H9 (cell line): ENCODE results near the gene ZNF3. TPM values are rescaled to one million over a fixed set of nuclear protein-coding genes. Genes with fewer than 3 reads are reported as not detected.

Source experiments
- DNase-seq: peaks from one replicate; pipeline ENCODE4 v3.0.0-alpha.2; 2017
- H2AFZ ChIP-seq: one replicate; pipeline ENCODE4 v1.6.1; 2013; ENCODE audit warnings: mild to moderate bottlenecking, low read length, control low read depth, moderate library complexity
- H2AK5ac ChIP-seq: 2 replicates; pipeline ENCODE4 v1.6.1; 2013; ENCODE audit warnings: low read length, control low read depth, mixed read lengths; ENCODE audit not compliant: insufficient read length
- H2BK120ac ChIP-seq: one replicate; pipeline ENCODE4 v1.6.1; 2013; ENCODE audit warnings: low read depth, mild to moderate bottlenecking, low read length, control low read depth, inconsistent platforms; ENCODE audit not compliant: poor library complexity, severe bottlenecking
- H2BK12ac ChIP-seq: 2 replicates; pipeline ENCODE4 v1.6.1; 2013; ENCODE audit warnings: low read length, control low read depth, mixed read lengths, low read depth; ENCODE audit not compliant: insufficient read length
- H2BK15ac ChIP-seq: 2 replicates; pipeline ENCODE4 v1.6.1; 2013; ENCODE audit warnings: low read depth, low read length, control low read depth
- H2BK20ac ChIP-seq: one replicate; pipeline ENCODE4 v1.6.1; 2013; ENCODE audit warnings: low read depth, mild to moderate bottlenecking, low read length, control low read depth, inconsistent platforms; ENCODE audit not compliant: poor library complexity, severe bottlenecking
- H2BK5ac ChIP-seq: 2 replicates; pipeline ENCODE4 v1.6.1; 2013; ENCODE audit warnings: low read length, control low read depth, mixed read lengths; ENCODE audit not compliant: insufficient read length
- H3K14ac ChIP-seq: 2 replicates; pipeline ENCODE4 v1.6.1; 2013; ENCODE audit warnings: low read length, control low read depth; ENCODE audit not compliant: insufficient read depth
- H3K18ac ChIP-seq: 2 replicates; pipeline ENCODE4 v1.6.1; 2013; ENCODE audit warnings: low read depth, mild to moderate bottlenecking, mixed read lengths, low read length, control low read depth; ENCODE audit not compliant: insufficient read length
- H3K23ac ChIP-seq: 2 replicates; pipeline ENCODE4 v1.6.1; 2013; ENCODE audit warnings: low read length, control low read depth, mixed read lengths, low read depth; ENCODE audit not compliant: insufficient read length
- H3K23me2 ChIP-seq: 2 replicates; pipeline ENCODE4 v1.6.1; 2013; ENCODE audit warnings: low read depth, mild to moderate bottlenecking, mixed read lengths, low read length, control low read depth; ENCODE audit not compliant: insufficient read length, poor library complexity, severe bottlenecking
- H3K27ac ChIP-seq: 2 replicates; pipeline ENCODE4 v1.5.1; 2013; ENCODE audit warnings: low read length, control low read depth, mixed read lengths, low read depth; ENCODE audit not compliant: insufficient read length
- H3K27me3 ChIP-seq: 2 replicates; pipeline ENCODE4 v1.6.1; 2013; ENCODE audit warnings: low read length, control low read depth, inconsistent platforms; ENCODE audit not compliant: insufficient read depth
- H3K4ac ChIP-seq: 2 replicates; pipeline ENCODE4 v1.6.1; 2013; ENCODE audit warnings: low read depth, mild to moderate bottlenecking, control low read depth, inconsistent platforms, low read length, moderate library complexity
- H3K4me1 ChIP-seq: 2 replicates; pipeline ENCODE4 v1.6.1; 2013; ENCODE audit warnings: low read length, control low read depth, inconsistent platforms; ENCODE audit not compliant: insufficient read depth
- H3K4me2 ChIP-seq: 2 replicates; pipeline ENCODE4 v1.6.1; 2013; ENCODE audit warnings: low read length, control low read depth, mixed read lengths; ENCODE audit not compliant: insufficient read length, insufficient read depth
- H3K56ac ChIP-seq: 2 replicates; pipeline ENCODE4 v1.6.1; 2013; ENCODE audit warnings: low read depth, mild to moderate bottlenecking, mixed read lengths, low read length, control low read depth; ENCODE audit not compliant: insufficient read length
- H3K79me1 ChIP-seq: 2 replicates; pipeline ENCODE4 v1.6.1; 2013; ENCODE audit warnings: low read depth, mild to moderate bottlenecking, moderate library complexity, low read length, control low read depth, inconsistent platforms; ENCODE audit not compliant: insufficient read depth, poor library complexity, severe bottlenecking
- H3K79me2 ChIP-seq: 2 replicates; pipeline ENCODE4 v1.6.1; 2013; ENCODE audit warnings: low read length, control low read depth, inconsistent platforms; ENCODE audit not compliant: insufficient read depth
- H3K9ac ChIP-seq: 2 replicates; pipeline ENCODE4 v1.6.1; 2013; ENCODE audit warnings: low read length, control low read depth, mixed read lengths; ENCODE audit not compliant: insufficient read length; ENCODE audit errors: extremely low read depth
- H3K9me3 ChIP-seq: one replicate; pipeline ENCODE4 v1.6.1; 2013; ENCODE audit warnings: low read depth, low read length, inconsistent platforms; ENCODE audit not compliant: control insufficient read depth
- H3T11ph ChIP-seq: one replicate; pipeline ENCODE4 v1.6.1; 2013; ENCODE audit warnings: mild to moderate bottlenecking, low read length, control low read depth, inconsistent platforms
- H4K20me1 ChIP-seq: one replicate; pipeline ENCODE4 v1.6.1; 2013; ENCODE audit not compliant: control insufficient read depth, insufficient read length, insufficient read depth
- H4K5ac ChIP-seq: 2 replicates; pipeline ENCODE4 v1.6.1; 2013; ENCODE audit warnings: low read depth, mild to moderate bottlenecking, mixed read lengths, low read length, control low read depth; ENCODE audit not compliant: insufficient read length
- H4K8ac ChIP-seq: replicated peaks from 2 replicates; pipeline ENCODE4 v1.6.1; 2013; ENCODE audit warnings: low read length, control low read depth, mixed read lengths, low read depth; ENCODE audit not compliant: insufficient read length
- H4K91ac ChIP-seq: 2 replicates; pipeline ENCODE4 v1.6.1; 2013; ENCODE audit warnings: low read depth, mild to moderate bottlenecking, moderate library complexity, mixed read lengths, low read length, control low read depth; ENCODE audit not compliant: insufficient read length
- H3K27ac Mint-ChIP-seq, 3 experiments: 2 replicates in 2 of 3; 3 replicates in 1 of 3; pipeline ENCODE4 v1.8.0; 2020 to 2021; ENCODE audit warnings: mixed read lengths in 3 of 3, mild to moderate bottlenecking in 1 of 3, moderate library complexity in 1 of 3
- H3K27me3 Mint-ChIP-seq: 2 replicates; pipeline ENCODE4 v1.8.0; 2021; ENCODE audit warnings: low read depth, mild to moderate bottlenecking, moderate library complexity, mixed read lengths
- H3K36me3 Mint-ChIP-seq, 3 experiments: 2 replicates in 2 of 3; 3 replicates in 1 of 3; pipeline ENCODE4 v1.8.0; 2020 to 2021; ENCODE audit warnings: low read depth in 3 of 3, mixed read lengths in 3 of 3; ENCODE audit not compliant: insufficient read depth in 1 of 3
- H3K4me1 Mint-ChIP-seq, 2 experiments: 2 replicates each; pipeline ENCODE4 v1.8.0; 2020; ENCODE audit warnings: mixed read lengths in 2 of 2
- H3K4me3 Mint-ChIP-seq, 2 experiments: 2 replicates in 1 of 2; 3 replicates in 1 of 2; pipeline ENCODE4 v1.8.0; 2020 to 2021; ENCODE audit warnings: mild to moderate bottlenecking in 2 of 2, mixed read lengths in 2 of 2, moderate library complexity in 1 of 2
- H3K9me3 Mint-ChIP-seq, 2 experiments: 2 replicates in 1 of 2; 3 replicates in 1 of 2; pipeline ENCODE4 v1.8.0; 2020; ENCODE audit warnings: mild to moderate bottlenecking in 2 of 2, mixed read lengths in 2 of 2, moderate library complexity in 1 of 2
- WGBS: extraction: QIAGEN DNeasy Blood & Tissue Kit; methylation state at CpG from one replicate; pipeline ENCODE4 v1.1.7; 2013; ENCODE audit warnings: missing lambda C conversion rate, low lambda C conversion rate, mixed read lengths; ENCODE audit not compliant: insufficient read length; ENCODE audit errors: extremely low coverage; 5-methylcytosine and 5-hydroxymethylcytosine counted together
- total RNA-seq: library from RNA; stranded (reverse); gene quantifications from 2 replicates; pipeline ENCODE4 v1.2.1, GENCODE V29; 2021
- TF ChIP-seq, protein P1 (sequence below): fragments of 200-600 bp; sonication (generic); conservative IDR thresholded peaks from 3 replicates; pipeline ENCODE4 v1.8.0; 2021; ENCODE audit warnings: antibody characterized with exemption, mild to moderate bottlenecking

ZNF3 gene
- total RNA-seq, 1 experiment from 2014 or later: 60.4 TPM

DNA sequence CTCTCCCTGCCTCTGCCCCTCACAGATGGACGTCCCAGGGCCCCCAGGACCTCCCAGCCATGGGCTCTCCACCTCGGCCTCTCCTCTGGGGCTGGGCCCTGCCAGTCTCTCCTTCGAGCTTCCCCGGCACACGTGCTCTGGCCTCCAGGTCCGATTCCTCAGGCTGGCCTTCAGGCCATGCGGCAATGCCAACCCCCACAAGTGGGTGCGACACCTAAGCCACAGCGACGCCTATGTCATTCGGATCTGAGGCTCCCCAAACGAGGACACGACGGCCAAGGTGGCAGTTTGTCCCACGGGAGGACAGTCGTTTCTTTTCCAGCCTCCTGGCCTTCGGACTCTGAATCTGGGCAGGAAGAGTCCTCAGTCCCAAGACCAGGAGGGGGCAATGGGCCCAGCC is 25.1 kb upstream of the ZNF3 start:
- Histone ChIP-seq H3K27ac (no peak overlapping the region), H3K79me2 (no peaks in the 10 kb centered on the region), H2BK5ac (no peak overlapping the region), H3K18ac (no peak overlapping the region), H2BK20ac (no peak overlapping the region), H2BK12ac (no peak overlapping the region), H3K23me2 (no peaks in the 10 kb centered on the region), H3K79me1 (no peaks in the 10 kb centered on the region), H2BK120ac (no peak overlapping the region), H2BK15ac (no peak overlapping the region), H3K4ac (no peak overlapping the region), H3K4me2 (no peak overlapping the region), H4K91ac (no peak overlapping the region), H3T11ph (no peak overlapping the region), H3K9ac (no peak overlapping the region), H3K27me3 (no peaks in the 10 kb centered on the region), H3K4me1 (no peaks in the 10 kb centered on the region), H4K8ac (no peak overlapping the region), H4K5ac (no peak overlapping the region), H3K14ac (no peak overlapping the region), H2AFZ (no peak overlapping the region), H3K9me3 (no peaks in the 10 kb centered on the region), H3K56ac (no peak overlapping the region), H2AK5ac (no peak overlapping the region), H4K20me1 (no peaks in the 10 kb centered on the region), H3K23ac (no peak overlapping the region)
- Mint-ChIP-seq H3K9me3 (no peaks in the 10 kb centered on the region), H3K36me3 (peaks cover 53 to 76% (median 75%) of the 10 kb centered on the region in 3 experiments), H3K27ac (no peak overlapping the region), H3K27me3 (no peaks in the 10 kb centered on the region; the same call in 1 of the 2 replicates), H3K4me3 (peak overlapping the region in 1 of 2 experiments; percentile 57; a peak in 1 of 5 replicates), H3K4me1 (peaks cover 3 to 6% of the 10 kb centered on the region in 2 experiments; a peak in 3 of 4 replicates)
- TF ChIP-seq, protein P1, sequence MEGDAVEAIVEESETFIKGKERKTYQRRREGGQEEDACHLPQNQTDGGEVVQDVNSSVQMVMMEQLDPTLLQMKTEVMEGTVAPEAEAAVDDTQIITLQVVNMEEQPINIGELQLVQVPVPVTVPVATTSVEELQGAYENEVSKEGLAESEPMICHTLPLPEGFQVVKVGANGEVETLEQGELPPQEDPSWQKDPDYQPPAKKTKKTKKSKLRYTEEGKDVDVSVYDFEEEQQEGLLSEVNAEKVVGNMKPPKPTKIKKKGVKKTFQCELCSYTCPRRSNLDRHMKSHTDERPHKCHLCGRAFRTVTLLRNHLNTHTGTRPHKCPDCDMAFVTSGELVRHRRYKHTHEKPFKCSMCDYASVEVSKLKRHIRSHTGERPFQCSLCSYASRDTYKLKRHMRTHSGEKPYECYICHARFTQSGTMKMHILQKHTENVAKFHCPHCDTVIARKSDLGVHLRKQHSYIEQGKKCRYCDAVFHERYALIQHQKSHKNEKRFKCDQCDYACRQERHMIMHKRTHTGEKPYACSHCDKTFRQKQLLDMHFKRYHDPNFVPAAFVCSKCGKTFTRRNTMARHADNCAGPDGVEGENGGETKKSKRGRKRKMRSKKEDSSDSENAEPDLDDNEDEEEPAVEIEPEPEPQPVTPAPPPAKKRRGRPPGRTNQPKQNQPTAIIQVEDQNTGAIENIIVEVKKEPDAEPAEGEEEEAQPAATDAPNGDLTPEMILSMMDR: no peak
- no CpG with 5 or more reads among the region's 17 CpGs for WGBS
- no peak for DNase-seq
